Purkinje cell (primary cell): Measurements from ENCODE around the gene CLDN17. TPM values are rescaled to one million over a fixed set of nuclear protein-coding genes. Genes with fewer than 3 reads are reported as not detected.

Source experiments
- polyA plus RNA-seq: library from polyadenylated mRNA; unstranded; fragments of >200 nt; fragmentation: Nextera tagmentation; gene quantifications from 2 replicates; pipeline ENCODE4 v1.2.1, GENCODE V29; 2014

The CLDN17 gene
- polyA plus RNA-seq: not detected in 2 replicates

GRCh38 chr21:30166705-30167104, at the start of gene CLDN17:
TSS of gene CLDN17 (minus strand) at chr21:30166805. CDS start at chr21:30166617, 188 bp downstream.

GRCh38 chr21:30216041-30216723, 49.6 kb upstream of the CLDN17 start, which contains the start of gene CLDN8:
TSS of gene CLDN8 (minus strand) at chr21:30216097. CDS start at chr21:30215925, 172 bp downstream.

Other genes with a start within 250 kb of the CLDN17 start
- gene GRIK1, start 226.8 kb downstream of the CLDN17 start, polyA plus RNA-seq: 206 and 263 TPM in 2 replicates
- gene CLDN8, start 49.3 kb upstream of the CLDN17 start, polyA plus RNA-seq: not detected in 2 replicates
- not detected in 2 replicates for gene KRTAP24-1, start 116.1 kb upstream of the CLDN17 start, polyA plus RNA-seq
- not detected in 2 replicates for gene KRTAP25-1, start 122.7 kb upstream of the CLDN17 start, polyA plus RNA-seq
- gene KRTAP26-1, start 153.5 kb upstream of the CLDN17 start, polyA plus RNA-seq: not detected in 2 replicates
- not detected in 2 replicates for gene KRTAP27-1, start 170.9 kb upstream of the CLDN17 start, polyA plus RNA-seq
- gene KRTAP23-1, start 181.8 kb upstream of the CLDN17 start, polyA plus RNA-seq: not detected in 2 replicates
- gene KRTAP13-2, start 205.5 kb upstream of the CLDN17 start, polyA plus RNA-seq: not detected in 2 replicates
- gene KRTAP13-1, start 229.2 kb upstream of the CLDN17 start, polyA plus RNA-seq: not detected in 2 replicates